Neuronal stem cell (in vitro differentiated cells): ENCODE data around the gene OR6X1.

Experiments
- DNase-seq: peaks from one replicate; pipeline ENCODE4 v3.0.0-alpha.2; 2013; ENCODE audit warnings: low spot score
- H2AFZ ChIP-seq: one replicate; pipeline ENCODE4 v1.6.1; 2013; ENCODE audit warnings: mild to moderate bottlenecking, low read length, inconsistent platforms
- H2AK5ac ChIP-seq: 2 replicates; pipeline ENCODE4 v1.6.1; 2013; ENCODE audit warnings: low read depth, mild to moderate bottlenecking, inconsistent platforms, low read length, moderate library complexity, mixed read lengths
- H2BK120ac ChIP-seq: 2 replicates; pipeline ENCODE4 v1.6.1; 2013; ENCODE audit warnings: low read depth, mild to moderate bottlenecking, inconsistent platforms, low read length, moderate library complexity, mixed read lengths
- H2BK12ac ChIP-seq: one replicate; pipeline ENCODE4 v1.6.1; 2013; ENCODE audit warnings: low read length, inconsistent platforms
- H2BK15ac ChIP-seq: 2 replicates; pipeline ENCODE4 v1.6.1; 2013; ENCODE audit warnings: mild to moderate bottlenecking, low read length, inconsistent platforms, mixed read lengths
- H2BK5ac ChIP-seq: one replicate; pipeline ENCODE4 v1.6.1; 2013; ENCODE audit warnings: inconsistent platforms, mild to moderate bottlenecking, low read length, moderate library complexity
- H3K14ac ChIP-seq: one replicate; pipeline ENCODE4 v1.6.1; 2013; ENCODE audit warnings: low read length, inconsistent platforms
- H3K18ac ChIP-seq: 2 replicates; pipeline ENCODE4 v1.6.1; 2013; ENCODE audit warnings: low read length, inconsistent platforms
- H3K23ac ChIP-seq: 2 replicates; pipeline ENCODE4 v1.6.1; 2013; ENCODE audit warnings: low read depth, mild to moderate bottlenecking, mixed read lengths, low read length, inconsistent platforms; ENCODE audit not compliant: poor library complexity
- H3K27ac ChIP-seq: replicated peaks from 3 replicates; pipeline ENCODE4 v1.5.1; 2013; ENCODE audit warnings: low read length, inconsistent platforms
- H3K27me3 ChIP-seq, 3 experiments: 2 replicates each; pipeline ENCODE4 v1.6.1; 2013; ENCODE audit warnings: low read length in 3 of 3, mild to moderate bottlenecking in 2 of 3, inconsistent platforms in 1 of 3, low read depth in 1 of 3, mixed read lengths in 1 of 3, moderate library complexity in 1 of 3; ENCODE audit not compliant: control insufficient read depth in 3 of 3, insufficient read depth in 3 of 3
- H3K36me3 ChIP-seq, 2 donors: replicated peaks in 1 of 2; 2 replicates each; pipeline ENCODE4 v1.6.1; 2013; ENCODE audit warnings: low read length in 2 of 2; ENCODE audit not compliant: control insufficient read depth in 2 of 2, insufficient read depth in 2 of 2
- H3K4ac ChIP-seq: 2 replicates; pipeline ENCODE4 v1.6.1; 2013; ENCODE audit warnings: inconsistent platforms, mild to moderate bottlenecking, low read length, moderate library complexity
- H3K4me1 ChIP-seq, 2 donors: 1 replicate in 1 of 2; 2 replicates in 1 of 2; pipeline ENCODE4 v1.6.1; 2013; ENCODE audit warnings: low read length in 2 of 2, low read depth in 1 of 2; ENCODE audit not compliant: control insufficient read depth in 2 of 2, insufficient read depth in 1 of 2
- H3K4me2 ChIP-seq: one replicate; pipeline ENCODE4 v1.6.1; 2013; ENCODE audit warnings: mild to moderate bottlenecking, low read length, inconsistent platforms; ENCODE audit not compliant: insufficient read depth, poor library complexity, severe bottlenecking
- H3K4me3 ChIP-seq, 2 donors: 2 replicates each; pipeline ENCODE4 v1.5.1; 2013; ENCODE audit warnings: low read length in 2 of 2, mild to moderate bottlenecking in 2 of 2, inconsistent platforms in 1 of 2, moderate library complexity in 1 of 2
- H3K79me1 ChIP-seq: one replicate; pipeline ENCODE4 v1.6.1; 2013; ENCODE audit warnings: low read depth, mild to moderate bottlenecking, inconsistent platforms, low read length, moderate library complexity
- H3K9ac ChIP-seq: one replicate; pipeline ENCODE4 v1.6.1; 2013; ENCODE audit warnings: mild to moderate bottlenecking, low read depth, low read length, inconsistent platforms; ENCODE audit not compliant: poor library complexity
- H3K9me3 ChIP-seq, 2 donors: replicated peaks in 1 of 2; 2 replicates each; pipeline versions ENCODE3 to v1.6.1; 2013; ENCODE audit warnings: low read length in 2 of 2, mild to moderate bottlenecking in 2 of 2, inconsistent platforms in 1 of 2, low read depth in 1 of 2, mixed read lengths in 1 of 2, moderate library complexity in 1 of 2; ENCODE audit not compliant: control insufficient read depth in 2 of 2, insufficient read depth in 1 of 2
- H4K8ac ChIP-seq: one replicate; pipeline ENCODE4 v1.6.1; 2013; ENCODE audit warnings: low read depth, mild to moderate bottlenecking, inconsistent platforms, low read length, moderate library complexity
- H4K91ac ChIP-seq: one replicate; pipeline ENCODE4 v1.6.1; 2013; ENCODE audit warnings: low read length, low read depth, mild to moderate bottlenecking, inconsistent platforms; ENCODE audit not compliant: poor library complexity
- WGBS, 2 donors: extraction: QIAGEN DNeasy Blood & Tissue Kit; methylation state at CpG; one replicate each; pipeline ENCODE4 v1.1.7; 2013; ENCODE audit warnings: missing lambda C conversion rate in 2 of 2, mixed read lengths in 1 of 2; ENCODE audit not compliant: insufficient read length in 2 of 2, insufficient replicate concordance in 1 of 2; ENCODE audit errors: extremely low coverage in 2 of 2; 5-methylcytosine and 5-hydroxymethylcytosine counted together

Gene OR6X1

DNA sequence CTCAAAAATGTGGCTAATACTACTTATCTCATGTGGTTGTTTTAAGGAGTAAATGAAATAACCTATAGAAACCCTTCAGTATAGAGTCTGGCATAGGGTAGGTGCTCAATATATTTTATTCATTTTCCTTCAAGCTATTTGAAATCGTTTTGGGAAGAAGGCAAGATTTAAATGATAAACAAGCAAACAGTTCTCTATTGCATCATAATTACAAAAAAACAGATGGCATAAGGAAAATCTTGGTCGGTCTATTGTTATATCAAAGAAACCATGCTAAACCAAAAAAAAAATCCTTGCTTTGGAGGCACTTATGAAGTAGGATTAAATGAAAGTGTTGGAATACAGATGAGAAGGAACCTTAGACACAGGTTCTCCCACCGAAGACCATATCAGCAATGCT lies 17.5 kb downstream of the OR6X1 start:
- Histone ChIP-seq H3K4ac (no peak overlapping the region), H3K18ac (no peak overlapping the region), H3K14ac (no peak overlapping the region), H2BK120ac (no peak overlapping the region), H3K23ac (no peak overlapping the region), H3K4me3 (no peak overlapping the region), H3K4me1 (peaks cover 4 to 5% of the 10 kb centered on the region in 2 donors), H2AFZ (no peak overlapping the region), H2BK15ac (no peak overlapping the region), H3K27ac (no peak overlapping the region), H3K9ac (no peak overlapping the region), H3K27me3 (no peaks in the 10 kb centered on the region), H3K36me3 (peaks cover 18 to 77% of the 10 kb centered on the region in 2 donors), H4K91ac (no peak overlapping the region), H3K79me1 (no peaks in the 10 kb centered on the region), H4K8ac (no peak overlapping the region), H2AK5ac (no peak overlapping the region), H3K9me3 (peaks cover 6 to 25% of the 10 kb centered on the region in 2 donors), H2BK5ac (no peak overlapping the region), H3K4me2 (no peak overlapping the region), H2BK12ac (no peak overlapping the region)
- no CpG with 5 or more reads among the region's 3 CpGs for WGBS, 2 donors
- no peak for DNase-seq

GRCh38 chr11:123729602-123730001 lies 24.7 kb downstream of the OR6X1 start:
- Histone ChIP-seq H2BK15ac (no peak overlapping the region), H3K9me3 (peaks cover 17 to 41% of the 10 kb centered on the region in 2 donors), H3K79me1 (no peaks in the 10 kb centered on the region), H3K4me3 (no peak overlapping the region), H3K4me2 (no peak overlapping the region), H2BK120ac (no peak overlapping the region), H4K91ac (no peak overlapping the region), H3K9ac (no peak overlapping the region), H4K8ac (no peak overlapping the region), H3K27me3 (no peaks in the 10 kb centered on the region), H3K23ac (no peak overlapping the region), H2AFZ (no peak overlapping the region), H2AK5ac (no peak overlapping the region), H3K14ac (no peak overlapping the region), H3K18ac (no peak overlapping the region), H3K27ac (no peak overlapping the region), H2BK12ac (no peak overlapping the region), H3K36me3 (peaks cover 55 to 91% of the 10 kb centered on the region in 2 donors), H2BK5ac (no peak overlapping the region), H3K4ac (no peak overlapping the region), H3K4me1 (no peaks in the 10 kb centered on the region)
- no CpG with 5 or more reads among the region's 8 CpGs for WGBS, 2 donors
- DNase-seq = no peak

DNA sequence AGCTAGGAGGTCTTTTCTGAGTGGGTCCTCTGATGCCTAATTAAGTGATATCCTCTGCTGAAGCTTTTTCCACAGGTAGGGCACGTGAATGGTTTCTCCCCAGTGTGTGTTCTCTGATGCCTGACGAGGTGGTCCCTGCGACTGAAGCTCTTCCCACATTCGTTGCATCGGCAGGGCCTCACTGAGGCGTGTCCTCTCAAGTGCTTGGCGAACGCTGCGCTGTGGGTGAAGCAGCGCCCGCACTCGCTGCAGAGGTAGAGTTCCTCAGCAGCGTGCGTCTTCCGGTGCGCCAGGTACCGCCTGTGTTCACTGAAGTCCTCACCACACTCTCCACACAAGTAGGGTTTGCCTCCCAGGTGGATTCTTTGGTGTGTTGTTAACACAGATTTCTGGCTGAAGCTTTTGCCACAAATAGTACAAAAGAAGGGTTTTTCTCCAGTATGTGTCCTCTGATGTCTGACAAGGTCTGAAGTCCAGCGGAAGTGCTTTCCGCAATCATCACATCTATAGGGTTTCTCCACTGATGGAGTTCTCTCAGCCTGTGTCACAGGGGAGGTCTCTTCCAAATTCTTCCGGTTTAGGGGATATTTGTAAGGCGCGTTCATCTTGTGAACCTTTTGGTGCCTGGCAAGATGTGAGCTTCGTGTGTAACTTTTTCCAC lies 28.2 kb downstream of the OR6X1 start:
- DNase-seq = no peak
- H3K9me3 ChIP-seq = peaks cover 17 to 44% of the 10 kb centered on the region in 2 donors
- no peak overlapping the region for H3K4me2 ChIP-seq
- no peaks in the 10 kb centered on the region for H3K27me3 ChIP-seq
- H3K4me3 ChIP-seq = no peak overlapping the region
- H4K91ac ChIP-seq = no peak overlapping the region
- no peak overlapping the region for H3K14ac ChIP-seq
- no peak overlapping the region for H3K4ac ChIP-seq
- no peak overlapping the region for H2BK120ac ChIP-seq
- no peak overlapping the region for H2BK15ac ChIP-seq
- H2BK12ac ChIP-seq = no peak overlapping the region
- H2AK5ac ChIP-seq = no peak overlapping the region
- no peak overlapping the region for H3K23ac ChIP-seq
- H2AFZ ChIP-seq = no peak overlapping the region
- no peak overlapping the region for H3K9ac ChIP-seq
- H3K4me1 ChIP-seq = no peaks in the 10 kb centered on the region
- H2BK5ac ChIP-seq = no peak overlapping the region
- H3K18ac ChIP-seq = no peak overlapping the region
- H4K8ac ChIP-seq = no peak overlapping the region
- H3K27ac ChIP-seq = no peak overlapping the region
- no peaks in the 10 kb centered on the region for H3K79me1 ChIP-seq
- no CpG with 5 or more reads among the region's 23 CpGs for WGBS, 2 donors
- peaks cover 54 to 81% of the 10 kb centered on the region in 2 donors for H3K36me3 ChIP-seq

DNA sequence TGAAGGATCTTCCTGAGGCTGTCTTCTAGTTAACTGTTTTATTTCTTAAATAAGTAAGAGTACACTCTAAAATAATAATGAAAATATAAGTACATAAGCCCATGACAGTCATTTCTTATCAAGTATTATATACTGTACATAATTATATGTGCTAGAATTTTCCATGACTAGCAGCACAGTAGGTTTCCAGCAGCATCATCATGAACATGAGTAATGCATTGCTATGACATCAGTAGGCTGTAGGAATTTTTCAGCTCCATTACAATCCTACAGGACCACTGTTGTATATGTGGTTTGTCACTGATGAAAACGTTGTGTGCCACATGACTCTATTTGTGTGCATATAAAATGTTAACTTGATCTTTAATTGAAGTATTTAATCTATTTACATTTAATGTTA lies 34.9 kb downstream of the OR6X1 start:
- Histone ChIP-seq H2BK12ac (no peak overlapping the region), H4K91ac (no peak overlapping the region), H3K27me3 (no peaks in the 10 kb centered on the region), H3K23ac (no peak overlapping the region), H2AFZ (no peak overlapping the region), H3K9ac (no peak overlapping the region), H3K9me3 (peaks cover 0 to 2% of the 10 kb centered on the region in 2 donors), H3K4ac (no peak overlapping the region), H3K36me3 (peaks cover 2 to 14% of the 10 kb centered on the region in 2 donors), H3K18ac (no peak overlapping the region), H2BK15ac (no peak overlapping the region), H2BK120ac (no peak overlapping the region), H3K4me2 (no peak overlapping the region), H3K27ac (no peak overlapping the region), H2BK5ac (no peak overlapping the region), H4K8ac (no peak overlapping the region), H3K14ac (no peak overlapping the region), H3K79me1 (no peaks in the 10 kb centered on the region), H3K4me3 (no peak overlapping the region), H2AK5ac (no peak overlapping the region), H3K4me1 (no peaks in the 10 kb centered on the region)
- WGBS, 2 donors = no CpG with 5 or more reads among the region's 1 CpG
- no peak for DNase-seq
